MCF 10A (cell line): ENCODE results near the gene RPP30. TPM values are rescaled to one million over a fixed set of nuclear protein-coding genes. Genes with fewer than 3 reads are reported as not detected.

ENCODE experiments used
- BruUV-seq: library from RNA; stranded (reverse); fragments of 400-500 nt; replicated peaks from 2 replicates; lab custom pipeline; 2021; lab: Mats Ljungman, UMichigan
- CTCF ChIA-PET: fragments of 300-600 bp; sonication (Branson Sonifier 250); formaldehyde crosslinking; extraction: SDS; loops from one replicate; lab custom pipeline; 2021; ENCODE audit warnings: antibody characterized with exemption, inconsistent platforms; lab: Yijun Ruan, JAX
- POLR2A ChIA-PET: fragments of 300-600, 350-650 bp; sonication (Branson Sonifier 250); formaldehyde crosslinking; extraction: SDS; loops from one replicate; lab custom pipeline; 2020; ENCODE audit warnings: antibody characterized with exemption, inconsistent platforms; lab: Yijun Ruan, JAX
- DNase-seq: peaks from one replicate; pipeline ENCODE4 v3.0.0-alpha.2; 2018; ENCODE audit not compliant: unreplicated experiment
- H3K27ac Mint-ChIP-seq: one replicate; pipeline ENCODE4 v1.8.0; 2022; ENCODE audit warnings: mild to moderate bottlenecking, low read depth, mixed read lengths; ENCODE audit not compliant: unreplicated experiment
- H3K27me3 Mint-ChIP-seq: one replicate; pipeline ENCODE4 v1.8.0; 2022; ENCODE audit warnings: mixed read lengths; ENCODE audit not compliant: insufficient read depth, unreplicated experiment
- H3K36me3 Mint-ChIP-seq: one replicate; pipeline ENCODE4 v1.8.0; 2022; ENCODE audit warnings: mild to moderate bottlenecking, moderate library complexity, mixed read lengths; ENCODE audit not compliant: insufficient read depth, unreplicated experiment
- H3K4me1 Mint-ChIP-seq: one replicate; pipeline ENCODE4 v1.8.0; 2022; ENCODE audit warnings: mixed read lengths; ENCODE audit not compliant: insufficient read depth, unreplicated experiment
- H3K4me3 Mint-ChIP-seq: one replicate; pipeline ENCODE4 v1.8.0; 2022; ENCODE audit warnings: mild to moderate bottlenecking, moderate library complexity, mixed read lengths; ENCODE audit not compliant: unreplicated experiment
- H3K9me3 Mint-ChIP-seq: one replicate; pipeline ENCODE4 v1.8.0; 2022; ENCODE audit warnings: mixed read lengths; ENCODE audit not compliant: unreplicated experiment
- intact Hi-C: fragments of 100-400 bp; cut with micrococcal nuclease; formaldehyde crosslinking; loops from 2 replicates; pipeline ENCODE4 v1.14.1; 2022
- total RNA-seq: library from RNA; stranded (reverse); gene quantifications from 2 replicates; pipeline ENCODE4 v1.2.3, GENCODE V29; 2022
- TF ChIP-seq, protein P1 (sequence below): fragments of 200-600 bp; IDR thresholded peaks from one replicate; pipeline ENCODE4 v1.8.0; 2022; ENCODE audit warnings: antibody characterized with exemption, mild to moderate bottlenecking; ENCODE audit not compliant: unreplicated experiment

Gene RPP30
- total RNA-seq, 1 experiment from 2014 or later, result 41.8 TPM

DNA sequence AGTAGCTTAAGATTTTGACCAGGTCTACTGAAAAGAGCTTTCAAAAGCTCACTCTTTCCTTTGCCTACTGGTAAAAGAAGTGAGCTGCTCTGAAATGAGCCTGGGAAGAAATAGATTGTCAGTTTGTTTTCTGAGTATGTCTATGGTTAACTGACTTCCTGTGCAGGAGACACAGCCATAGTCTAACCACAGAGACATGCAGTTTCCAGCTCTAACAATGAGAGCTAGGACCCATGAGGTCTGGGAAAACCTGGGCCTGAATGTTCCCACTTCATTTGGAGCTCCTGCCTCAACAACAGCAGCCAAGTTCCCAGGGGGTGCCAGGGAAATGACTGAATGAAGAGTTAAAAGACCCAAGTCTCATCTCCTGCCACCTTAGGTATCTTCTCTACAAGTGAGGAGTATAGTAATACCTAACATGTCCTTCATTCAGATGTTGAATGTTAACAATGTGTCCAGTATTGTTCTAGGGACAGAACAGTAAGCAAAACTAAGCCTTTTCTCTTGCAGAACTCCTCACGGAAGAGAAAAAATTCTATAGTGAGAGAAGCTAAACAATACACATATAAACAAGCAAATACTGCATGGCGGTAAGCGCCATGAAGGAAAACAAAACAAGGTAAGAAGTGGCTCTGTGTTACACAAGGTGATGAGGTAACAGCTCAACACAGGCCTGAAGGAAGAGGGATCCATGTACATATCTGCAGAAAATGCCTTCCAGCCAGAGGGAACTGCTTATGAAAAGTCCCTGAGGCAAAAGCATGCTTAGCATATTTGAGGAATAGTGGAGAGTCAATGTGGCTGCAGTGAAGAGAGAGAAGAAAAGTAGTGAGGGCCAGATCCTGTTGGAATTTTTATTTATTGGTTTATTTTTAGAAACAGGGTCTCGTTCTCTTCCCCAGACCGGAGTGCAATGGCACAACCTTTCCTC lies 75.5 kb downstream of the RPP30 start:
- no peaks in the 10 kb centered on the region for H3K27me3 Mint-ChIP-seq

More for the DNA sequence above, 75.5 kb downstream of the RPP30 start:
- peaks cover 3% of the 10 kb centered on the region for H3K4me1 Mint-ChIP-seq
- no peak overlapping the region for H3K4me3 Mint-ChIP-seq
- DNase-seq, result no peak
- no peak overlapping the region for H3K27ac Mint-ChIP-seq
- TF ChIP-seq, protein P1, sequence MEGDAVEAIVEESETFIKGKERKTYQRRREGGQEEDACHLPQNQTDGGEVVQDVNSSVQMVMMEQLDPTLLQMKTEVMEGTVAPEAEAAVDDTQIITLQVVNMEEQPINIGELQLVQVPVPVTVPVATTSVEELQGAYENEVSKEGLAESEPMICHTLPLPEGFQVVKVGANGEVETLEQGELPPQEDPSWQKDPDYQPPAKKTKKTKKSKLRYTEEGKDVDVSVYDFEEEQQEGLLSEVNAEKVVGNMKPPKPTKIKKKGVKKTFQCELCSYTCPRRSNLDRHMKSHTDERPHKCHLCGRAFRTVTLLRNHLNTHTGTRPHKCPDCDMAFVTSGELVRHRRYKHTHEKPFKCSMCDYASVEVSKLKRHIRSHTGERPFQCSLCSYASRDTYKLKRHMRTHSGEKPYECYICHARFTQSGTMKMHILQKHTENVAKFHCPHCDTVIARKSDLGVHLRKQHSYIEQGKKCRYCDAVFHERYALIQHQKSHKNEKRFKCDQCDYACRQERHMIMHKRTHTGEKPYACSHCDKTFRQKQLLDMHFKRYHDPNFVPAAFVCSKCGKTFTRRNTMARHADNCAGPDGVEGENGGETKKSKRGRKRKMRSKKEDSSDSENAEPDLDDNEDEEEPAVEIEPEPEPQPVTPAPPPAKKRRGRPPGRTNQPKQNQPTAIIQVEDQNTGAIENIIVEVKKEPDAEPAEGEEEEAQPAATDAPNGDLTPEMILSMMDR, result no peak
- H3K9me3 Mint-ChIP-seq, result peaks cover 4% of the 10 kb centered on the region
- H3K36me3 Mint-ChIP-seq, result no peaks in the 10 kb centered on the region
- ChIA-PET CTCF (interaction anchor here (0.7 to 1.1 kb wide), 3 partner anchors 35 to 92 kb away, joined by 3 to 6 read pairs (median 3); no protein-coding TSS in a partner anchor), POLR2A (interaction anchor here (0.8 kb wide), 1 partner anchor 11 kb away, joined by 3 read pairs; no protein-coding TSS in a partner anchor)
- intact Hi-C loops, result no loop called here
- no TSS peak for BruUV-seq

Other genes with a start within 250 kb of the RPP30 start
- 14.1 and 15.3 TPM in 2 replicates for gene HTR7, start 13.9 kb upstream of the RPP30 start, total RNA-seq
- gene ANKRD1, start 49.1 kb downstream of the RPP30 start, total RNA-seq, result 0.20 and 0.65 TPM in 2 replicates